Spleen (tissue), 7 donors: Measurements from ENCODE around the gene ERC2.

Source experiments
- CTCF ChIP-seq, 11 experiments: fragments of 200-600 bp in 7 of 11; fragments of 450-650 bp in 4 of 11; sonication (generic) in 4 of 11; IDR thresholded peaks in 8 of 11; conservative IDR thresholded peaks in 3 of 11; 1 replicate in 7 of 11; 2 replicates in 4 of 11; pipeline versions ENCODE4 v1.4.0 to v1.8.0; 2016 to 2021; ENCODE audit warnings: antibody characterized with exemption in 11 of 11, inconsistent platforms in 4 of 11, mild to moderate bottlenecking in 1 of 11
- POLR2A ChIP-seq, 3 donors: fragments of 450-650 bp; IDR thresholded peaks; one replicate each; pipeline ENCODE4 v1.5.1; 2017; ENCODE audit warnings: antibody characterized with exemption in 3 of 3, mild to moderate bottlenecking in 1 of 3
- donor health status: DM: no; HTN: no; CAD: no; lungs with moderate emphysema.
- donor health status: DM: no; HTN: no; CAD: no.
- donor health status: DM: no; HTN: no; CAD: no.

GRCh38 chr3:56488812-56489600 lies 20.7 kb upstream of the ERC2 start:
- TF ChIP-seq POLR2A (IDR thresholded peaks at IDR 0.05) (no peak), CTCF (IDR thresholded peaks at IDR 0.05 in 8 of 11, conservative IDR thresholded peaks at IDR 0.05 in 3 of 11) (no peak)
